CD1c-positive myeloid dendritic cell (primary cell): Measurements from ENCODE around the gene GSTO2.

Experiments
- DNase-seq: peaks from one replicate; pipeline ENCODE4 v3.0.0-alpha.2; 2016; ENCODE audit errors: extremely low spot score

GSTO2 gene

DNA sequence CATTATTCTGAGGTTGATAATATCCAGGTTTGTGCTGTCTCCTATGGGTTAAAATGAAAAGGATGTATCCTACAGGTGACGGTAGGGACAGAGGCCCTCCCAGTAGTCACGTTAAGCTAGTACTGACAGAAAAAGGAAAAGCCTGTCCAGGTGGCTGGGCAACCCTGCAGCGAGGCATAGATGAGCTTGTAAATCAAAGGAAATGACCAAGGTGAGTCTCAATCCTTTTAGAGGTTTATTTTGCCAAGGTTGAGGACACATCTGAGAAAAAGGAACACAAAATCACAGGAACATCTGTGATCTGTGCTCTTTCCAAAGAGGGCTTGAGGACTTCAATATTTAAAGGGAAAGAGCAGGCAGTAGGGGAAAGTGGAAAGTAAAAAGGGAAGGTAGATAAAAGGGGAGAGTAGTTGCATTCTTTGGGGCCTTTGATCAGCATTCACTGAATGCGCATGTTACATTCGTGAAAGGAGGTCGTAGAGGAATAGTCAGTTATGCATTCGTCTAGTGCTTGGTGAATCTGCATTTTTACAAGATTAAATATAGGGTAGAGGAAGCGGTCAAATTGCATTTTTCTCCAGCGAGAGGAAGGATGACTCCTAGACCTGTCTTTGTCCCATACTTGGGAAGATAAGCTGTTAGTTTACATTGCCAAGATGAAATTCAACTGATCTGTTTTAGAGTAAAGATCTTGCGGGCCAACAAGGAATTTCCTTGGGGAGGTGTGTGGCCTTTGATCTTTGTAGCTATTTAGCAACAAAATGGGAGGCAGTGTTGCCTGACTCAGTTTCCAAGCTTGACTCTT, 15.2 kb upstream of the GSTO2 start:
- peak; percentile 34 for DNase-seq

DNA sequence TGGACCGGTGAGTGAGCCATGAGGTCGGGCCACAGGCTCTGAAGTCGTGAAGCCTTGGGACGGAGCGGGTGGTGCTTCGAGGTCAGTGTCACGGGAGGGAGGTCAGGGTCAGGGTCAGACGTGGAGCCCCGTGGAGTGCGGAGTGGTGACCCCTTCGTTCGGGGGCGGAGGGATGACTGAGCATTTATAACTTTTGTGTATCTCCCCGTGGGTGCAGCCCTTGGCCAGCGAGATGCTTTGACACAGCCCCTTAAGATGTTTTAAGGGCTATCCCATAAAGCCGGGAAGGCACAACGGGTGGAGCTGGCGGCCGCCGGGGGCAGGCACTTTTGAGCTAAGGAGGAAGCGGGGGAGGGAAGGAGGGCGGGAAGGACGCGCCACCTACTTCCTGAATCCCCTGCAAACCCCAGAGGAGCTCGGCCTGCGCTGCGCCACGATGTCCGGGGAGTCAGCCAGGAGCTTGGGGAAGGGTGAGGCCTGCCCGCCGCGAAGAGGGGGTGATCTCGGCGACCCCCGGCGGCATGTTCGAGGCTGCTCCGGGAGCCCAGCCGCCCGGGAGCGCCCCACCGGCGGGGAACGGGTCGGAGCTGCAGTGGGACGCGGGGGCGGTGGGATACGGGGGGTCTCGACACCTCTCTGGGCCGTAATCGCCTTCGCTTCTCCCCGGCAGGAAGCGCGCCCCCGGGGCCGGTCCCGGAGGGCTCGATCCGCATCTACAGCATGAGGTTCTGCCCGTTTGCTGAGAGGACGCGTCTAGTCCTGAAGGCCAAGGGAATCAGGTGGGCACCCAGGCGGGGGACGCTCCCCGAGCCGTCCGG, 14.3 kb upstream of the GSTO2 start, which contains the start of gene GSTO1:
Gene GSTO1 (plus strand): TSS at position 400 of the 818 bp plus-strand sequence. CDS start 37 bp downstream, at position 437.
- DNase-seq, result peak; percentile 87

DNA sequence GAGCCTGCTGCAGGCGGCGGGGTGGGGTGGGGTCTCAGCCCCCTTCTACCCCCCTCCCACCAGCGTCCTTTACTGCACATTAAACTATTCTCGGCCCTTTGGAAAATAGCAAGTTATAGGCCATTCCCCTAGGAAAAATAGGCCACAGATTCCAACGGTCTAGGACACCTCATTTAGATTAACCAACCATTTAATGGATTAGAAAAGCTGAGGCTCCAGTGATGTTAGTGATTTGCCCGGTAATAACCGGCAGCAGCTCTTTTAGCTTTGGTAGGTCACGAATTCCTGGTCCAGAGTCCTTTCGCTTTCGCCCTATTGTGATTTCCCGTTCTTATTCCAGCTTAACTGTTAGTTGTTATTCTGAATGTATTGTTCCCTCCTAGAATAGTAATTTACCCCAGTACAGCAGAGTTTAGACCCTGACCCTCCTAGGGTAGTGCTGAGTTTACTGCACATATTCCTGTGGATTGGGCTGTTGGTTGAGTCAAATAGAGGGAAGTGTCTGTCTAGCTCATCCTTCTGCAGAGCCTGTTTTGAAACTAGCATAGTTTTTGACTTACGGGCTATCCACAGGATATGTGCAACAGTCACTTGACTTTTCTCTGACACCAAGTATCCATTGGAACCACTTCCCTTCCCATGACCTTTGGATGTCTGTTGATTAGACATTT, 13.5 kb upstream of the GSTO2 start:
- DNase-seq, result peak; percentile 85

DNA sequence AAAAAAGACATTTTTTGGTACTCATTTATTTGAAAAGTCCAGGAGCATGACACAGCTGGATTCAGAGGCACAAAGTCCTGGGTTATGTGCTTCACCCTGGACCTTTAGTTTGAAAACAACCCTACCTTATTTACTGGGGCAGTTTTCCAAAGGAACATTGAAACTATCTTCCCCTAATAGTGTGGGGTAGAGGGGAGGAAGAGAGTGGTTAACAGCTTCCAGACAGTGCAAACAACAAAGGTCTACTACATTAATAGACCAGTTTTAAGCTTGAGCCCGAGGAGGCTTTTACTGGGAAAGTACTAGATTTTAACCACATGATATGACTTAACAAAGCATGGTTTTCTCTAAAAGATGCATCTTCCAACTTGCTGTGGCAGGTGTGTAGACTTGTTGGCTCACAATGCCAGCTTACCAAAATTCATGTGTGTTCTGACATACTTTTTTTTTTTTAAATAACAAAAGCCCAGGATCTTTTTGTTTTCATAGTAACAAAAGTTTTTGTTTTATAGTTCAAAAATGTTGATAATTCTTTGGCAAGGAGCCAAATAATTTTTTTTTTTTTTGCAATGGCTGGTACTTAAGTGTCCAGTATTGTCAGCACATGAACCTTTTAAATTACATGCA, 12.5 kb upstream of the GSTO2 start:
- DNase-seq, result peak; percentile 19

DNA sequence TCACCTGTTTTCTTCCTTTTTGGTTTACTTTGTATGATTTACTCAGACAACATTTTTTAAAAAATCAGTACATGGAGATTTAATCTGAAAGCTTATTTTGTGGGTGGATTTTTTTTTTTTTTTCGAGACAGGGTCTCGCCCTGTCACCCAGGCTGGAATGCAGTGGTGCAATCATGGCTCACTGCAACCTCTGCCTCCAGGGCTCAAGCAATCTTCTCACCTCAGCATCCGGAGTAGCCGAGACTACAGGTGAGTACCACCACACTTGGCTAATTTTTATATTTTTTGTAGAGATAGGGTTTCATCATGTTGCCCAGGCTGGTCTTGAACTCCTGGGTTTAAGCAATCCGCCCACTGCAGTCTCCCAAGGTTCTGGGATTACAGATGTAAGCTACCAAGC, 11.7 kb upstream of the GSTO2 start:
- no peak for DNase-seq

DNA sequence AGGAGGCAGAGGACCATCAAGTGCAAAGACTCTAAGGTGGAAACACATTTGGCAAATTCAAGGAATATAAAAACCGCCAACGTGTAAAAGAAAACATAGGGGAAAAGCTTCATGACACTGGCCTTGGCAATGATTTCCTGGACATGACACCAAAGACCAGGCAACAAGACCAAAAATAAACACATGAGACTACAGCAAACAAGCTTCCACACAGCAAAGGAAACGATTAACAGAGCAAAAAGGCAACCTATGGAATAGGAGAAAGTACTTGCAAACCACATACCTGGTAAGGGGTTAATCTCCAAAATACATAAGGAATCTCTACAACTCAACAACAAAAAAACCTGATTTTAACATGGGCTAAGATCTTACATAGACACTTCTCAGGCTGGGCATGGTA, 10.8 kb upstream of the GSTO2 start:
- DNase-seq, result no peak

DNA sequence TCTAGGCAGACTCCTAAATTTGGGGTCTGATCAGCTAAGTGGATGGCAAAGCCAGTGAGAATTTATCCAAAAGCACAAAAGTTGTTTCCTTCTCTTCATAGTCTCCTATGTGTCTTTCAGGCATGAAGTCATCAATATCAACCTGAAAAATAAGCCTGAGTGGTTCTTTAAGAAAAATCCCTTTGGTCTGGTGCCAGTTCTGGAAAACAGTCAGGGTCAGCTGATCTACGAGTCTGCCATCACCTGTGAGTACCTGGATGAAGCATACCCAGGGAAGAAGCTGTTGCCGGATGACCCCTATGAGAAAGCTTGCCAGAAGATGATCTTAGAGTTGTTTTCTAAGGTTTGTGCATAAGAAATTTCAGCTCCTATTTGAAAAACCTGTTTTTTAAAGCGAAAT, 9.5 kb upstream of the GSTO2 start:
- no peak for DNase-seq

DNA sequence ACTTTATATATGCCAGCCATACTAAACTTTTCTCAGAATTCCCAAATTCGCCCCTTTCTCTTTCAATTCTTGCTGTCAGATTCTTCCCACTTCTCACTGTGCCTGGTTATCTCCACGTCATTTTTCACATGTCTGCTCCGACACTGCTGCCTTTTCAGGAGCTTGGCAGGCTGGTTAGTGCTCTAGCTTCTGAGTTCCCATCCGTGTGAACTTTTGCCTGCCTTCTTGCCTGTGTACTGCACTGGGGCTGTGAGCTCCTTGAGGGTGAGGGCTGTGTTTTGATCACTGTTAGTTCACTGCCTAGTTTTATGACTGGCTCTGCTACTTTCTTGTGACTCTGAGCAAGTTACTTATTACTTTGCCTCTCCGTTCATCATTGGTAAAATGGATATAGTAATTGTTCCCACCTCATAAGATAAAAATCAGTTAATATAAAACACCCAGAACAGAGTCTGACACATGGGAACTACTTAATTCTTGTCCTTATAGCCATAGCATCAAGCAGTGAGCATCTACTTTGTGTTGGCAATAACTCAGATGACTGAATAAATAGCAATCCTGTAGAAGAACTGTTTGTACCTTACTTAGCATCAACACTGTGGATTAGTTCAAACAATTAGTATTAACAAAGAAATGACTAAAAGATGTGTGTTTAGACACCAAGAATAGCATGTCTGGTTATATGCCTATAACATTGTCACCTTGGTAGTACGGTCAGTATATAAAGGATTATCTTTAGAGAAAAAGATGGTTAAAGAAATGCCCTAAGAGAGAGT, 8.8 kb upstream of the GSTO2 start:
- no peak for DNase-seq

DNA sequence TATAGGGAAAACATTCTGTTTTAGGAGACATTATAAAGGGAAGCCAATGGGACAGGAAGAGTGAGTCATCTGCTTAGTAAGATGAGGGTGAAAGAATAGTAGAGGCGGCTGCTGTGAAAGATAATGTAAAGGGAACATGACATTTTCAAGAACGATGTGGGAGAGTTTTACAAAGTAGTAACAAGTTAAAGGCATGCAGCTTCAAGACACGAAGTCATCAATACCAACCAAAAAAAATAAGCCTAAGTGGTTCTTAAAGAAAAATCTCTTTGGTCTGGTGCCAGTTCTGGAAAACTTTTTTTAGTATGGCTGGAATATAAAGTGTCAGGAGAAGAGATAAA, 8.2 kb upstream of the GSTO2 start:
- peak; percentile 54 for DNase-seq

DNA sequence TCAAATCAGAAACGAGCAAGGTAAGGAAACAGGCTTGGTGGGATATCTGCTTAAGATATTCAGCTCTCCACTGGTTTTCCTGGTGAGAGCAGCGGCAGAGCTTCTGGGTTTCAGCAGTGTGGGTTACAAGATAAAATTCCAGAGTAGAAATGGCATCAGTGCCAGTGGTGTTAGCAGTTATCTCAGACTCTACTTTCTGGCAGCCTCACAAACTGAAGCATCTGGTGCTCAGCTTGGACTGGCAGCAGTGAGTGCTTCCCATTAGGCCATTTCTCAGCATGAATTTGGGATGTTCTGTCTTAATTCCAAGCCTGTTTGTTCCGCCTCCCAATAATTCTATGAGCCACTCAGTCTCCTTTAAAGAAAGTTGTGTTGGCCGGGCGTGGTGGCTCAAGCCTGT, 6.9 kb upstream of the GSTO2 start:
- no peak for DNase-seq

DNA sequence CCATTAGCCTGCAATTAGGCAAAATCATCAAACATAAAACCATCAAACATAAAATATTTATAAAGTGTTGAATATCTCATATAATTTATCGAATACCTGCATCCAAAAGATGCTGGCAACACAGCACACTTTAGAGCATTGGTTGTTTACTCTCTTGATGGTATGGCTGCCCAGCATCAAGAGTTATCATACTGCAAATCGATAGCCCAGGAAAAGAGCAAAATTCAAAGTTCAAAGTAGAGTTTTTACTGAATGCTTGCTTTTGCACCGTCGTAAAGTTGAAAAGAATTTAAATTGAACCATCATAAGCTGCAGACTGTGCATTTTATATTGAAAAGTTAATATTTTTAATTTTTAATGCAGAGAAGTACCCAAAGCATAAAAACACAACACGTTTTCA, 4.2 kb upstream of the GSTO2 start:
- no peak for DNase-seq

DNA sequence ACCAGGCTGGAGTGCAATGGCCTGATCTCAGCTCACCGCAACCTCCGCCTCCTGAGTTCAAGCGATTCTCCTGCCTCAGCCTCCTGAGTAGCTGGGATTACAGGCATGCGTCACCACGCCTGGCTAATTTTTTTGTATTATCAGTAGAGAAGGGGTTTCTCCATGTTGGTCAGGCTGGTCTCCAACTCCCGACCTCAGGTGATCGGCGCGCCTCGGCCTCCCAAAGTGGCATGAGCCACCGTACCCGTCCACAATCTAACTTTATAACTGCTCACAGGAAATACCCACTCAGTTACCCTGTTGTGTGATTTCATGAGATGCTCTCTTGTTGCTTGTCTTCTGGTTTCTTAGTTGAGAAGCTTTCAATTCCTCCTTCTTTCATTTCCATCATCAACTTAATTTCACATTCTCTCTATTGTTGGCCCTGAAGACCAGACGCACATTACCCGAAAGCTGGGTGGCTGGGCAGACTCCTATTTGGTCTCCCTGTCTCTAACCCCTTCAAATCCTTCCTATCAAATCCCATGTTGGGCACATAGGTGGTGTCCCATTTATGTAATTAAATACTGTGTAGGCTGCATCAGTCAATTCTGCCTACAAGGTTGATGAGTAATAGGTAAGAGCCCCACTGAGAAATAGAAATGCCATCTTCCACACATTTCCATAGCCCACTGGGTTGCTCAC, 1.1 kb upstream of the GSTO2 start:
- DNase-seq, result no peak

DNA sequence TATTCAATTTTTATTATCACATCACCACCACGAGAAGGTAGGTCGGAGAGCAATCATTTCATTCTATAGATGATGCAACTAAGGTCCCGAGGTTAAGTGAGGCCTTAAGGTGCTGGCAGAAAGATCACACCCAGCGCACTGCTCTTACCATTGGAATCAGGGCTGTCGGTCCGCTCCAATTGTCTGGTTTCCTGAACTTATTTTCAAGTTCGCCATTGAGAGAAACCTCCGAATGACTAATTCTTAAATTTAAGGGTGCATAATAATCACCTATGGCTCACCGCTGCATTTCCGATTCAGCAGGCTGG, 625 bp upstream of the GSTO2 start:
- no peak for DNase-seq

DNA sequence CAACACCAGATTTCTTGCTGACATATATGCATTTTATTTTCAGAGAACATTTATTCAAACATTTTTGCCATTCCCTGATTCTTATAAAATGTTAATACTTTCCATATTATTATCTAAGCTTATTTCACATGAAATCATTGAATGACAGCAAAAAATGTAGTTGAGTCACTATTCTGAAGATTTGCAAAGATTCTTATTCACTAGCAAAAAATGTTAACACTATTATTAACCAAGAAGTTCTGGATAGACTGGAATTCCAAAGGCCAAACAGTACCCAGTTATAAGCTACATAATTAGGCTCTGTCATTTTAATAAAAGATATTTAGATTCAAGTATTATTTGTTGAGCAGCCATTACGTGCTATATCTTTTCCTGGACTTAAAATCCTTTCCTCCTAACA, 4.3 kb downstream of the GSTO2 start:
- no peak for DNase-seq

DNA sequence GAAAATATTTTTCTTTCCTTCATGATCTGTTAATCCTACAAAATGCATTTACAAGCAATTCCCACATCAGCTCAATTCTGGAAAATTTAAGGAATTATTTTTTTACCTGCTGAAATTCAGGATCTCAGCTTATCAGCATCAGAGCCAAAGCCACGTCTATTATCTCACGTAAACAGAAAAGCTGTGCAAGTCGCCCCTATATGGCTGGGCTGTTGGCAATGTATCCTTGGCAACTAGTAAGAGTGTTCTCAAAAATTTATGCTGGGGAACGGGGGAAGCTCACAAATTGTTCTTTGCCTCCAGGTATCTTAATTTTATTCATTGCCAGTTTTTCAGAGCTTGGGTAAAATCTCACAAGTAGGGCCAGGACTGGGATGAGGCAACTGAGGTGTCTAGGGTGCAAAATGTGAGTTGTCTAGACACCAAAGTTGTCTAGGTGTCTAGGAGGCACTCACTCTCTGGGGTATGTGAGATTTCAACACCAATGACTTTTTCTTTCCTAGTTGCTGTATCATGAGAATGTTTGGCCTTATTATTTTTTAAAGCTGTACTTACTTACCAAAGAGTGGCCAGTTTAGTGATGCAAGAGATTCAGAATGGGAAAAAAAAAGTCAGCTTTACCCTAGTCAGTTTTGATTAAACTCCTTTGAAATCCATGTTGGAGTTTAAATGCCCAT, 5.1 kb downstream of the GSTO2 start:
- no peak for DNase-seq

DNA sequence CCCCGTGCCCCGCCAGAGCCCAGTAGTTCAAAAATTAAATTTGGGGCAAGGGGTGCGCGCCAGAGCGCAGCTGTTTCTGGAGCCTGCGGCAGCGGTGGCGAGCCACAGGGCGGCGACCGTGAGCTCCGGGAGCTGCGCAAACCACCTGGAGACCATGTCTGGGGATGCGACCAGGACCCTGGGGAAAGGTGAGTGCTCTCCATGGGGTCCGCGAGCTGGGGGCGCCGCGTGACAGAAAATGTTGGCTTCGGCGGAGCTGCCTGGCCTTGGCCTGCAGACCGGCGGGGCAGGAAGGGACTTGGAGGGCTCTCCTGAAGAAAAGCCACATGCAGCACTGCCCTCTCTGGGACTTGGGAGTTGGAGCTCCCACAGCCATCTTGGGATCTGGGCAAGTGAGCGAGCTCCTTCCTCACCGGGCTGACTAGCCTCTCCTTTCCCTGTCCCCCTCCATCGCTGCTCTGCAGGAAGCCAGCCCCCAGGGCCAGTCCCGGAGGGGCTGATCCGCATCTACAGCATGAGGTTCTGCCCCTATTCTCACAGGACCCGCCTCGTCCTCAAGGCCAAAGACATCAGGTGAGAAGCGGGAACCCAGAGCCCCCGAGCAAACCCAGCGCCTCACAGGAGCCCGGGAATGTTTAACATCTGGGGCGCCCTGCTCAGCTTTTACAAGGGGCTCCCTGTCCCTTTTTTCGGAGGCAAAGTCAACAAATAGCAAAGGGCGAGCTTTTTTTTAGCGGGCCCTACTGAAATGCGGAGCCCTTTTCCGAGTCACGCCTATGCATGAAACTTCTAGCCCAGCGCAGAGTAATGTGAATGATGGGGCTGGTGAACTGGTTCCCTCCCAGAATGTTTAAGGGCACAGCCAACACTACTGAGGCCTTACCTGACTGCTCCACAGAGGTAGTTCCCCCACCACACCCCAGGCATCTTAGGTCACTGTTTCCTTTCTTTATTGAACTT, 6.1 kb downstream of the GSTO2 start:
- peak; percentile 40 for DNase-seq

DNA sequence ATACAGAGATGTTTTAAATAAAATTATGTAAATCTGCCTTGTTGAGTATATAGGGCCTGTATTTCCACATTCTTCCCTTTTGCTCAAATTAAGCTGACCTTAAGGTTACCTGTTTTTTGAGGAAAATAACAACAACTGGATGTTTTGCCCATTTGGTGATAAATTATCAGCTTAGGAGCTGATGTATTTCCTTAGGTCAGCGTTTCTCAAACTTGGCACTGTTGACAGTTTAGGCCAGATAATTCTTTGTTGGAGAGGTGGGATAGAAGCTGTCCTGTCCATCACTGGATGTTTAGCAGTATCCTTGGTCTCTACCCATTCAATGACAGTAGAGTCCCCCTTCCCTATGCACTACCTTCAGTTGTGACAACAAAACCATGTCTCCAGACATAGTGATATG, 7.2 kb downstream of the GSTO2 start:
- no peak for DNase-seq

DNA sequence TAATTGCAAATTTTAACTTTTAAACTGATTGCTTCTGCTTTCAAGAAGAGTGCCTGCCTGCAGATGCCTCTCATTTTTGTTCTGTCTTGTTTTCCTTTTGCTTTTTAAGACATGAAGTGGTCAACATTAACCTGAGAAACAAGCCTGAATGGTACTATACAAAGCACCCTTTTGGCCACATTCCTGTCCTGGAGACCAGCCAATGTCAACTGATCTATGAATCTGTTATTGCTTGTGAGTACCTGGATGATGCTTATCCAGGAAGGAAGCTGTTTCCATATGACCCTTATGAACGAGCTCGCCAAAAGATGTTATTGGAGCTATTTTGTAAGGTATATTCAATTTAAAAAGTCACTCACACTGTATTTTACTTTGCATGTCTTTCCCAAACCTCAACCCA, 8.8 kb downstream of the GSTO2 start:
- DNase-seq, result no peak

DNA sequence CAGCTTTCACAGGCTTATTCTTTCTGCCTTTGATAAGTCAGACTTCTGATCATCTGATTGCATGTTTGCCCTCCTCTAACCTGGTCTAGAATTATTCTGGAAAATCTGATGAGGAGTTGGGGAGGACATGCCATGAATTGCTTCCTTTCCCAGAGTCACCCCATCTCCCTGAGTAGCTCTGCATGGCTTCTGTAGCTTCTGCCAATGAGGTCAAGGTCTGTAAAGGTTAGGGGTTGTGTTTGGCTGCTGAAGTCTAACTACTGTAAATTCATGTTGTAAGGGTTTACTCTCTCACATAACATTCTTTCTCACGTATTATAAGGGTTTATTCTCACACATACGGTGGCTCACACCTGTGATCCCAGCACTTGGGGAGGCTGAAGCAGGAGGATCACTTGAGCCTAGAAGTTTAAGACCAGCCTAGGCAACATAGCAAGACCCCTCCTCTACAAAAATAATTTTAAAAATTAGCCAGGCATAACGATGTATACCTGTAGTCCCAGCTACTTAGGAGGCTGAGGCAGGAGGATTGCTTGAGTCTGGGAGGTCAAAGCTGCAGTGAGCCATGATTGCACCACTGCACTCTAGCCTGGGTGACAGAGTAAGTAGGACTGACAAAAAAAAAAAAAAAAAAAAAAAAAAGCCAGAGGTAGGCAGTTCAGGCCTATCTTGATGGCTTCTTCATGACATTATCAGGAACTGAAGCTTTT, 10.7 kb downstream of the GSTO2 start:
- no peak for DNase-seq
